Measurements from ENCODE around the gene OCIAD2. TPM values are rescaled to one million over a fixed set of nuclear protein-coding genes. Genes with fewer than 3 reads are reported as not detected.
"Not testable (repeated sequence)": the region's sequence is repeated elsewhere in the genome, so short reads cannot be mapped to it uniquely, and the experiment has no call there.

The OCIAD2 gene
- total RNA-seq, 1 donor from 2014 or later: 9.3 TPM

DNA sequence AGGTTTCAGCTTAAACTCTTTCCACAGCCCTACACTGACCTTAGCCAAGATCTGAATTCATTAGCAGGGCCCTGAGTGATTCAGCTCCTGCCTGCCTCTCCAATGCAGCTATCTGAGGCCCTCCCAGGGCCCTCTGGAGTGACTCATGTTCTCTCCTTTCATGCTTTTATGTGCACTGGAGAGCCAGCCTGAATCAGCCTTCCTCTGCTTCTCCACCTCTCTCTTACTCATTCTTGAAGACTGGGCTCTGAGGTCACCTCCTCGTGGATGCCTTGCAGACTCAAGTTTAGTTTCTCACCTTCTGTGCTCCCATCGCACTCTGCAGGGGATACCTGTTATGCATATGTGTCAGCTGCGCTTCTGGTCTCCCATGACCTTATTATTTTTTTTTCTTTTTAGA, 3.1 kb upstream of the OCIAD2 start:
- intact Hi-C loops (cut with DNase I): no loop called here
- DNase-seq (ENCODE audit: low spot score): no peak
- ATAC-seq: no peak

DNA sequence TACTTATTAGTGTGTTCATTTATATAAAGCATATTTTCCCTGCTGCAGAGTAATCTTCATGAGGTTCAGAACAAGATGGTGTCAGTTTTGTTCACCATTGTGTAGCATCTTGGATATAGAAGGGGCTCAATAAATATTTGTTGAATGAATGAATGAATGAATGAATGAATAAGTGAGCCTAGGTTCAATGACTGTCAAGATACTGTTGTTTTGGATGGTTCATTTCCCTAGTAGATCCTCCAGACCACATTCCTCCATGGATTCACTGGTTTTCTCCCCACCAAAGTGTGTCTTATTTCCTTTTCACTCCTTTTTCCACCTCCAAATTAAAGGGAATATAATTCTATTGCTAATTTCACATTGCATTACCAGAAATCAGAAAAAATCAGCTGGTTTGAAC, 2.1 kb upstream of the OCIAD2 start:
- intact Hi-C loops (cut with DNase I): no loop called here
- ATAC-seq: no peak
- no peak for DNase-seq (ENCODE audit: low spot score)

DNA sequence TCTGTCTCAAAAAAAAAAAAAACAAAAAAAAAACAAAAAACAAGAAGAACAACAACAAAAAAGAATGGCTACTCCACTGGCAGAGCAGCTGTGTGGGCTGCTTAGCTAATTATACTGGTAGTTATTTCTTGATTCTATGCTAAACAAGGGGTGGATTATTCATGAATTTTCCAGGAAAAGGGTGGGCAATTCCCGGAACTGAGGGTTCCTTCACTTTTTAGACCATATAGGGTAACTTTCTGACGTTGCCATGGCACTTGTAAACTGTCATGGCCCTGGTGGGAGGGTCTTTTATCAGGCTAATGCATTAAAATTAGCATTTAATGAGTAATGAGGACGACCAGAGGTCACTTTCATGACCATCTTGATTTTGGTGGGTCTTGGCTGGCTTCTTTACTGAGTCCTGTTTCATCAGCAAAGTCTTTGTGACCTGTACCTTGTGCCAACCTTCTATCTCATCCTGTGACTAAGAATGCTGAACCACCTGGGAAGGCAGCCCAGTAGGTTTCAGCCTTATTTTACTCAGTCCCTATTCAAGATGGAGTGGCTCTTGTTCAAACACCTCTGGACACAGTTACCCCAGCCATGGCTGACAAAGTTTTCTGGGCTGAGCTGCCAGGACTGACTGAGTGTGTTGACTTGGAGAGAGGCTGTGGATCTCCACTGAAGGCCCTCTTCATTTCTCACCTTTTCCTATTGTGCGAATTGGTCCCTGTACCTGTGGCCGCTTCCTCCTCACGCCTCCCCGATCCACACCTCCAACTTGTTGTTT, 1.3 kb upstream of the OCIAD2 start:
- intact Hi-C loops (cut with DNase I): no loop called here
- DNase-seq (ENCODE audit: low spot score) (no peak), ATAC-seq (no peak)

DNA sequence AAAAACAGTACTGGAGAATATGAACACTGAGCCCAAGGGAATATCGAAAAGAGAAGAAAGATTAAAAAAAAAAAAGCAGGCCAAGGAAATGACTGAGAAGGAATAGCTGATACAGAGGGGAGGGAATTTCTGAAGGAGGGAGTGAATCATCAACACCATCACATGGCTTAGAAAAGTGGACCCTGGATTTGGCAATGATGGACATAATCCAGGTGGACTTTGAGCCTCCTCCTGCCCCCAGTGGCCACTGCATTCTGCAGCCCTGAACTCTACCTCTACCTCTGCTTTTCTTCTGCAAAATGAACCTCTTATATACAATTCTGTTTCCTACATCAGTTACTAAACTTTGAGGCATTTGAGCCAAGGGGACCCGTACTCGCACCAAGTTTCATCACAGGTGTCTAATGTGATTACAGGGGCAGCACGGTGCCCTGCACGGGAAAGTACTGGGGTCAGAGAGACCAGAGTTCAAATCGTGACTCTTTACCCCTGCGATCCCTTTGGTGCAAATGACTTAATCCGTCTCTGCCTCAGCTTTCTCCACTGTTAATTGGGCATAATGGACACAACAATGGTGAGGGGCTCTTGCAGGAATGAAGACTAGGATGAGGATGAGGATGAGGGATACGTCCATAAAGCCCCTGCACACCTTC, 1.1 kb downstream of the OCIAD2 start:
- intact Hi-C loops (cut with DNase I): no loop called here
- ATAC-seq: no peak
- no peak for DNase-seq (ENCODE audit: low spot score)

DNA sequence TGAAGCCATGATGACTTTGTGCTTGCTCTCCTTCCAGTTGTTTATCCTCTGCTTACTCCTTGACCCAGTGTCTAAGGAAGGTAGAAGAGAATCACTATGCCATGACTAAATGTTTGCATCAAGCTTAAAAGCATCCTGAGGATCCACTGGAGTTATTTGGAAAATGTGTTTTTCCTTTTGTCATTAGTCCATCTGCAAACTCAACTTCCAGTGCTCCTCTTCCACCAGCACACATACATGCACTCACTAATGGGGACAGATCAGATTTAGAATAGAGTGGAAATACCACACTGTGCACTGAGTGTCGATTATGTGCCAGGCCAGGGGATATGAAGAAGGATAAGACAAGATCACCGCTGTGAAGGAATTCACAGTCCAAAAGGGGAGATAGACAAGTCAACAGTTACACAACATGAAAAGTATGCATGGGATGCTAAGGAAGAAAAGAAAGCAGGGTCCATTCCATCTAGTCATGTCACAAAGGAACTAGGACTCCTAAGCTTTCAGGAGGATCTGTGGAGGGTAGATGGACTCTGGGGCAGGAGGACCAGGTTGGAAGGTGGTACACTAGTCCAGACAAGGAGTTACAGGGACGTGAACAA, 1.9 kb downstream of the OCIAD2 start:
- DNase-seq (ENCODE audit: low spot score): no peak
- intact Hi-C loops (cut with DNase I): no loop called here
- ATAC-seq: no peak

DNA sequence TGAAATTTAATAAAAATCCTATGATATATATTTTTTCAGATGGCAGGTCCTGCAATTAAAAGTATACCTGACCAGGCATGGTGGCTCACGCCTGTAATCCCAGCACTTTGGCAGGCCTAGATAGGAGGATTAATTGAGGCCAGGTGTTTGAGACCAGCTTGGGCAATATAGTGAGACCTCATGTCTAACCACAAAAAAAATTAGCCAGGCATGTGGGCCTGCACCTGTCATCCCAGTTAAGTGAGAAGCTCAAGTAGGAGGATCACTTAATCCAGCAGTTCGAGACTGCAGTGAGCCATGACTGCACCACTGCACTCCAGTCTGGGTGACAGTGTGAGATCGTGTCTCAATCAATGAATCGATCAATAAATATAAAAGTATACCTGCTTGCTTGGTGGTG, 2.5 kb downstream of the OCIAD2 start:
- ATAC-seq: no peak
- intact Hi-C loops (cut with DNase I): no loop called here
- no peak for DNase-seq (ENCODE audit: low spot score)

DNA sequence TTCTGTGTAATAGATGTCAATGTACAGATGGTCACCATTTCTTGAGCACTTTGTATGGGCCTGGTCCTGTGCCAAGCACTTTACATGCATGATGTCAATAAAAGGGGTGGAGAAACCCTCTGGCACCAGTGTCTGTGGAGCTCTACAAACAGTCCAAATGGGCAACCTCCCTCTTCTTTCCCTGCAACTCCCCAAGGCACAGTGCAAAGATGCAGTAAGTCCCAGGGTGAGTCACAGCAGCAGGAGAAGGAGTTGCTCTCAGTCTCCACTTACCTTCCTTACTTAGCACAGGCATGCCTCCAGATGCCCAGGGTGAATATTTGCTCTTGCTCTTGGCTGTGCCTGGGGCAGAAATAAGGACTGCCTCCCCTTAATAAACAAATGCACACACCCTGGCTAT, 4.3 kb downstream of the OCIAD2 start:
- intact Hi-C loops (cut with DNase I): loop anchor here (1.0 kb wide), 1 partner anchor 11 kb away; no protein-coding TSS in a partner anchor
- ATAC-seq: no peak
- no peak for DNase-seq (ENCODE audit: low spot score)

DNA sequence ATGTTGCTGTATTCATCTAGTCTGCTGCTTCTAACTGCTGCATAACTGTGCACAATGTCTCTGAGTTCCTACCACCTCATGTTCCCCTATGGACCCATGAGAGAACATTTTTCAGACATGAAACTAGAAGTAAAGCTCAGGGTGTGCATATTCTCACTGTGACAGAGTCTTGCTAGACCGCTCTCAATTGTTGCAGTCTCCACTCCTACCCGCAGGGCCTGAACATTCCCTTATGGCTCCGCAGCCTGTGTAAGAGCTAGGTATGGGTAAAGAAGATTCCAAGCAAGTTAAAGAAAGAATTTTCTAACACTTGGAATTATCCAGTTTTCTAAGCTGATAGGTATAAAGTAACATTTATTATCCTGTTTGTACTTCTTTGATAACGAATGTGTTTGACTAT, 5.4 kb downstream of the OCIAD2 start:
- ATAC-seq (no peak), DNase-seq (ENCODE audit: low spot score) (no peak)
- intact Hi-C loops (cut with DNase I): no loop called here

DNA sequence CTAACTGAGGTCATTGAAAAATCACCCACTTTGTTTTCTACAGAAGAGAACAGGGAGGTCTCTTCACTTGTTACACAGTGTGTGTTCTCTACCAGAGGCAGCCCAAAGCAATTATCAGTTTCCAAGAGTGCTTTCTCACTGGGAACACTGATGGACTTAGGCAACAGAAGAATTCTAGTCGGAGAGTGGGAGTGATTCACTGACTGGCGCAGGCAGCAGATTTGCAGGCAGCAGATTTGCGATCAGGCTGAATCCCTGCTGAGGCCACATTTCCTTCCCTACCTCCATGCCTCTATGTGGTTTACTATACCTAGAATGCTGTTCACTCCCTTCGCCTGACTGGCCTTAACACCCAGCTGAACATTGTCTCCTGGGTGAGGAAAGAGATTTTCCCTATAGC, 6.6 kb downstream of the OCIAD2 start:
- DNase-seq (ENCODE audit: low spot score): no peak
- no peak for ATAC-seq
- intact Hi-C loops (cut with DNase I): no loop called here

- intact Hi-C loops (cut with DNase I): no loop called here
Measured at GRCh38 chr4:48899432-48899749, 7.2 kb downstream of the OCIAD2 start.

GRCh38 chr4:48898733-48899431, 7.7 kb downstream of the OCIAD2 start:
- DNase-seq (ENCODE audit: low spot score): no peak
- ATAC-seq: no peak
- intact Hi-C loops (cut with DNase I): no loop called here

More at GRCh38 chr4:48899432-48899749, 7.2 kb downstream of the OCIAD2 start:
- DNase-seq (ENCODE audit: low spot score): no peak
- ATAC-seq: no peak

GRCh38 chr4:48896845-48897244, 9.7 kb downstream of the OCIAD2 start:
- no peak for ATAC-seq
- intact Hi-C loops (cut with DNase I): no loop called here
- DNase-seq (ENCODE audit: low spot score): no peak

GRCh38 chr4:48891028-48891619, 15.4 kb downstream of the OCIAD2 start:
- intact Hi-C loops (cut with DNase I): loop anchor here (1.0 to 5.0 kb wide), 2 partner anchors 11 to 329 kb away; no protein-coding TSS in a partner anchor
- DNase-seq (ENCODE audit: low spot score) (no peak), ATAC-seq (no peak)

GRCh38 chr4:48889750-48890149, 16.8 kb downstream of the OCIAD2 start:
- ATAC-seq; DNase-seq (ENCODE audit: low spot score): not testable (repeated sequence)
- intact Hi-C loops (cut with DNase I): loop anchor here (5.0 kb wide), 1 partner anchor 327 kb away; no protein-coding TSS in a partner anchor

GRCh38 chr4:48881646-48882045, 24.9 kb downstream of the OCIAD2 start:
- intact Hi-C loops (cut with DNase I); ATAC-seq; DNase-seq (ENCODE audit: low spot score): not testable (repeated sequence)

- DNase-seq (ENCODE audit: low spot score) (no peak), ATAC-seq (no peak)
- intact Hi-C loops (cut with DNase I): no loop called here
Measured at GRCh38 chr4:48879561-48880442, 26.8 kb downstream of the OCIAD2 start.

- intact Hi-C loops (cut with DNase I): no loop called here
- ATAC-seq (no peak), DNase-seq (ENCODE audit: low spot score) (no peak)
Measured at GRCh38 chr4:48877827-48878535, 28.6 kb downstream of the OCIAD2 start.

GRCh38 chr4:48864696-48865095, 41.9 kb downstream of the OCIAD2 start:
- intact Hi-C loops (cut with DNase I); ATAC-seq; DNase-seq (ENCODE audit: low spot score): not testable (repeated sequence)
